H1 (cell line): ENCODE measurements around the gene MYOD1. TPM values are rescaled to one million over a fixed set of nuclear protein-coding genes. Genes with fewer than 3 reads are reported as not detected.

Experiments used
- CTCF ChIA-PET: fragments of 300-600 bp; sonication (Branson Sonifier 250); formaldehyde crosslinking; loops from one replicate; lab custom pipeline; 2021; ENCODE audit not compliant: partially characterized antibody; lab: Charles Lee
- POLR2A ChIA-PET: fragments of 300-600 bp; sonication (Branson Sonifier 250); formaldehyde crosslinking; loops from one replicate; lab custom pipeline; 2021; ENCODE audit warnings: inconsistent platforms; ENCODE audit not compliant: partially characterized antibody; lab: Charles Lee
- DNase-seq, 2 experiments: peaks; one replicate each; pipeline versions ENCODE4 v3.0.0 to v3.0.0-alpha.2; 2010 to 2022; ENCODE audit warnings: low spot score in 2 of 2, low read depth in 1 of 2, mixed read lengths in 1 of 2
- FAIRE-seq: peaks from 2 replicates; lab custom pipeline; 2011; peaks lifted over from hg19 to GRCh38; lab: Jason Lieb, UNC
- H2AFZ ChIP-seq: 2 replicates; pipeline ENCODE4 v1.8.1; 2012; ENCODE audit warnings: low read length, inconsistent platforms
- H2AK5ac ChIP-seq: 2 replicates; pipeline ENCODE4 v1.6.1; 2013; ENCODE audit warnings: low read depth, low read length
- H2BK120ac ChIP-seq: replicated peaks from 2 replicates; pipeline ENCODE3; 2013; ENCODE audit warnings: low read depth, low read length, inconsistent platforms
- H2BK12ac ChIP-seq: 2 replicates; pipeline ENCODE4 v1.6.1; 2013; ENCODE audit warnings: low read depth, low read length
- H2BK15ac ChIP-seq: 2 replicates; pipeline ENCODE4 v1.6.1; 2013; ENCODE audit warnings: low read length
- H2BK20ac ChIP-seq: 2 replicates; pipeline ENCODE4 v1.6.1; 2013; ENCODE audit warnings: low read length
- H2BK5ac ChIP-seq: 2 replicates; pipeline ENCODE4 v1.6.1; 2013; ENCODE audit warnings: low read depth, low read length
- H3K14ac ChIP-seq: 2 replicates; pipeline ENCODE4 v1.6.1; 2013; ENCODE audit warnings: inconsistent platforms; ENCODE audit not compliant: insufficient read length
- H3K18ac ChIP-seq: 2 replicates; pipeline ENCODE4 v1.6.1; 2013; ENCODE audit warnings: low read length; ENCODE audit errors: extremely low read depth
- H3K23ac ChIP-seq: 2 replicates; pipeline ENCODE4 v1.6.1; 2013; ENCODE audit warnings: inconsistent platforms; ENCODE audit not compliant: insufficient read length
- H3K23me2 ChIP-seq: 2 replicates; pipeline ENCODE4 v1.6.1; 2013; ENCODE audit warnings: low read depth, low read length
- H3K27ac ChIP-seq: 2 replicates; pipeline ENCODE4 v1.6.1; 2011; ENCODE audit warnings: low read depth, low read length, inconsistent platforms
- H3K27me3 ChIP-seq, 4 experiments: replicated peaks in 1 of 4; 1 replicate in 1 of 4; 2 replicates in 3 of 4; pipeline versions ENCODE4 v1.6.1 to v1.8.1; 2011 to 2013; ENCODE audit warnings: low read length in 3 of 4, mild to moderate bottlenecking in 3 of 4, inconsistent platforms in 2 of 4, mixed read lengths in 2 of 4, moderate library complexity in 1 of 4; ENCODE audit not compliant: control insufficient read depth in 3 of 4, insufficient read depth in 3 of 4; ENCODE audit errors: extremely low read depth in 1 of 4
- H3K36me3 ChIP-seq, 4 experiments: 2 replicates each; pipeline versions ENCODE4 v1.6.1 to v1.8.1; 2011 to 2013; ENCODE audit warnings: mild to moderate bottlenecking in 4 of 4, low read length in 3 of 4, moderate library complexity in 2 of 4, control low read depth in 1 of 4, inconsistent platforms in 1 of 4; ENCODE audit not compliant: insufficient read depth in 4 of 4, control insufficient read depth in 2 of 4
- H3K4ac ChIP-seq: replicated peaks from 2 replicates; pipeline ENCODE3; 2013; ENCODE audit warnings: low read length, low read depth, mixed read lengths, inconsistent platforms; ENCODE audit not compliant: insufficient read length
- H3K4me1 ChIP-seq, 4 experiments: replicated peaks in 1 of 4; 1 replicate in 1 of 4; 2 replicates in 3 of 4; pipeline versions ENCODE4 v1.6.1 to v1.8.1; 2011 to 2013; ENCODE audit warnings: low read length in 3 of 4, inconsistent platforms in 2 of 4, mixed read lengths in 1 of 4; ENCODE audit not compliant: insufficient read depth in 4 of 4, control insufficient read depth in 3 of 4
- H3K4me2 ChIP-seq, 2 experiments: 2 replicates each; pipeline versions ENCODE4 v1.6.1 to v1.8.1; 2011 to 2013; ENCODE audit warnings: low read depth in 2 of 2, low read length in 2 of 2, control low read depth in 1 of 2, inconsistent platforms in 1 of 2, mild to moderate bottlenecking in 1 of 2; ENCODE audit not compliant: insufficient read depth in 1 of 2
- H3K4me3 ChIP-seq, 4 experiments: fragments of 200-600, 300-600 bp in 1 of 4; sonication (generic), shearing (Covaris generic), sonication (Bioruptor Twin) in 1 of 4; 2 replicates each; pipeline versions ENCODE4 v1.5.1 to v1.8.1; 2011 to 2016; ENCODE audit warnings: low read length in 4 of 4, low read depth in 3 of 4, control low read depth in 2 of 4, inconsistent platforms in 2 of 4, mild to moderate bottlenecking in 2 of 4, mixed read lengths in 1 of 4, moderate library complexity in 1 of 4; ENCODE audit not compliant: insufficient read depth in 2 of 4; ENCODE audit errors: extremely low read depth in 1 of 4
- H3K56ac ChIP-seq: replicated peaks from 2 replicates; pipeline ENCODE3; 2013; ENCODE audit warnings: low read depth, mild to moderate bottlenecking, mixed read lengths, low read length, inconsistent platforms; ENCODE audit not compliant: insufficient read length
- H3K79me1 ChIP-seq: 2 replicates; pipeline ENCODE4 v1.6.1; 2013; ENCODE audit warnings: low read depth, low read length, control low read depth
- H3K79me2 ChIP-seq, 2 experiments: 2 replicates each; pipeline versions ENCODE4 v1.6.1 to v1.8.1; 2012 to 2013; ENCODE audit warnings: low read length in 2 of 2, mild to moderate bottlenecking in 2 of 2, inconsistent platforms in 1 of 2; ENCODE audit not compliant: insufficient read depth in 2 of 2, control insufficient read depth in 1 of 2
- H3K9ac ChIP-seq, 4 experiments: replicated peaks in 1 of 4; 1 replicate in 1 of 4; 2 replicates in 3 of 4; pipeline versions ENCODE4 v1.6.1 to v1.8.1; 2011 to 2013; ENCODE audit warnings: low read depth in 3 of 4, low read length in 3 of 4, control low read depth in 2 of 4, mild to moderate bottlenecking in 2 of 4, moderate library complexity in 2 of 4, inconsistent platforms in 1 of 4; ENCODE audit errors: extremely low read depth in 1 of 4
- H3K9me3 ChIP-seq, 2 experiments: 2 replicates each; pipeline versions ENCODE4 v1.6.1 to v1.8.1; 2012 to 2013; ENCODE audit warnings: mild to moderate bottlenecking in 2 of 2, moderate library complexity in 2 of 2, control low read depth in 1 of 2, inconsistent platforms in 1 of 2, low read depth in 1 of 2, low read length in 1 of 2, mixed read lengths in 1 of 2; ENCODE audit not compliant: insufficient read depth in 2 of 2
- H4K20me1 ChIP-seq, 2 experiments: replicated peaks in 1 of 2; 2 replicates each; pipeline versions ENCODE3 to v1.8.1; 2011 to 2013; ENCODE audit warnings: inconsistent platforms in 2 of 2, low read length in 2 of 2, mild to moderate bottlenecking in 1 of 2; ENCODE audit not compliant: insufficient read depth in 2 of 2, control insufficient read depth in 1 of 2
- H4K5ac ChIP-seq: 2 replicates; pipeline ENCODE4 v1.6.1; 2013; ENCODE audit warnings: low read length, low read depth, mixed read lengths, inconsistent platforms; ENCODE audit not compliant: insufficient read length
- H4K8ac ChIP-seq: 2 replicates; pipeline ENCODE4 v1.8.0; 2013; ENCODE audit warnings: mild to moderate bottlenecking, moderate library complexity, low read length, inconsistent platforms; ENCODE audit not compliant: insufficient read depth; ENCODE audit errors: extremely low read depth
- H4K91ac ChIP-seq: replicated peaks from 2 replicates; pipeline ENCODE3; 2013; ENCODE audit warnings: low read length, mixed read lengths, inconsistent platforms; ENCODE audit not compliant: insufficient read length
- CBX8 ChIP-seq: fragments of 300-800, 300-1000 bp; sonication (generic); IDR thresholded peaks from 2 replicates; pipeline ENCODE4 v1.7.1; 2016; ENCODE audit warnings: low read depth, low read length, borderline replicate concordance
- CEBPB ChIP-seq: IDR thresholded peaks from 2 replicates; pipeline ENCODE4 v1.6.1; 2012; ENCODE audit warnings: low read depth, low read length
- EGR1 ChIP-seq: IDR thresholded peaks from 2 replicates; pipeline ENCODE4 v1.6.1; 2011; ENCODE audit warnings: low read depth, low read length, borderline replicate concordance
- GABPA ChIP-seq: IDR thresholded peaks from 2 replicates; pipeline ENCODE4 v1.6.1; 2011; ENCODE audit warnings: mild to moderate bottlenecking, low read length, moderate library complexity, borderline replicate concordance; ENCODE audit not compliant: insufficient read depth
- POU5F1 ChIP-seq: IDR thresholded peaks from 2 replicates; pipeline ENCODE4 v1.6.1; 2011; ENCODE audit warnings: low read depth, mild to moderate bottlenecking, low read length, moderate library complexity
- RAD21 ChIP-seq, 2 experiments: IDR thresholded peaks in 1 of 2; conservative IDR thresholded peaks in 1 of 2; 2 replicates each; pipeline ENCODE4 v1.6.1; 2011; ENCODE audit warnings: low read depth in 2 of 2, low read length in 2 of 2, improper control_type of control experiment in 1 of 2, inconsistent platforms in 1 of 2, mild to moderate bottlenecking in 1 of 2, moderate library complexity in 1 of 2
- SIRT6 ChIP-seq: IDR thresholded peaks from one replicate; pipeline ENCODE4 v1.7.1; 2012; ENCODE audit warnings: low read length, inconsistent platforms
- SIX5 ChIP-seq: IDR thresholded peaks from 2 replicates; pipeline ENCODE4 v1.6.1; 2011; ENCODE audit warnings: mild to moderate bottlenecking, low read depth, low read length
- TAF7 ChIP-seq: optimal IDR thresholded peaks from 2 replicates; pipeline ENCODE3; 2011; ENCODE audit warnings: low read depth, mild to moderate bottlenecking, inconsistent platforms, low read length, moderate library complexity, borderline replicate concordance
- YY1 ChIP-seq: IDR thresholded peaks from 2 replicates; pipeline ENCODE4 v1.6.1; 2011; ENCODE audit warnings: low read depth, mild to moderate bottlenecking, low read length
- ZNF274 ChIP-seq: IDR thresholded peaks from 2 replicates; pipeline ENCODE4 v1.7.0; 2012; ENCODE audit warnings: low read length, borderline replicate concordance; ENCODE audit errors: extremely low read depth
- WGBS, 2 experiments: shearing (Covaris generic) in 1 of 2; methylation state at CpG; one replicate each; pipeline versions ENCODE4 v1.1.6 to v1.1.7; 2013 to 2015; ENCODE audit warnings: low lambda C conversion rate in 2 of 2, mixed read lengths in 2 of 2, inconsistent platforms in 1 of 2, low coverage in 1 of 2, missing lambda C conversion rate in 1 of 2; ENCODE audit not compliant: insufficient replicate concordance in 2 of 2, insufficient coverage in 1 of 2, insufficient read length in 1 of 2; ENCODE audit errors: extremely low coverage in 1 of 2, missing lambda C conversion rate in 1 of 2; 5-methylcytosine and 5-hydroxymethylcytosine counted together
- polyA plus RNA-seq, 7 experiments: library from polyadenylated mRNA; depleted of rRNA in 3 of 7; stranded (reverse) in 5 of 7; unstranded in 2 of 7; fragments of >200 nt in 5 of 7; fragments of 200-250 nt in 2 of 7; gene quantifications; 1 replicate in 5 of 7; 2 replicates in 1 of 7; 4 replicates in 1 of 7; pipeline versions ENCODE4 v1.2.1 to v1.2.3, GENCODE V29; 2011 to 2013; ENCODE audit warnings: missing spikeins in 2 of 7, mixed read lengths in 2 of 7
- total RNA-seq: library from RNA; stranded (reverse); fragmentation: NEBNext Ultra II Directional; extraction: Animal tissue kit (Norgen Biotek cat#: 25700); gene quantifications from 2 replicates; pipeline ENCODE4 v1.2.1, GENCODE V29; 2021
- TF ChIP-seq, protein P1 (sequence below): IDR thresholded peaks from 2 replicates; pipeline ENCODE4 v1.6.1; 2011; ENCODE audit warnings: low read length, improper control_type of control experiment
- TF ChIP-seq, protein P2 (sequence below): IDR thresholded peaks from 2 replicates; pipeline ENCODE4 v1.6.1; 2011; ENCODE audit warnings: low read depth, mild to moderate bottlenecking, low read length; ENCODE audit not compliant: insufficient read depth

Gene MYOD1
- total and polyA plus RNA-seq, 2 of the 8 experiments (the other 6 are each of a cell fraction or from before 2014, with no cell fraction given) = not detected

DNA sequence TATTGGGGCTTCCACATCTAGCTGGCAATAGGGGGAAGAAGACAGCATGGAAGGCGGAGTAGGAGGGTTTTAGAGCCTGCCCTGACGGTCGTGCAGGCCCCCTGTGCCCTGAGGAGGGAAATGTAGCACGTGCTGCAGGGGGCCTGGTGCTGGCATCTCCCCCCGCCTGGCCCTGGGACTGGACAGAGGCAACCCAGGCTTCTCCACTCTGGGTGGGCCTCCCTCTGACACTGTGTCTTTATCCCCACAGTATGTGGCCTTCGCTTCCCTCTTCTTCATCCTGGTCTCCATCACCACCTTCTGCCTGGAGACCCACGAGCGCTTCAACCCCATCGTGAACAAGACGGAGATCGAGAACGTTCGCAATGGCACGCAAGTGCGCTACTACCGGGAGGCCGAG lies 52.0 kb downstream of the MYOD1 start:
- Histone ChIP-seq H3K4me3 (no peak overlapping the region), H3K14ac (no peak overlapping the region), H2AFZ (no peak overlapping the region), H2BK12ac (no peak overlapping the region; the same call in 1 of the 2 replicates), H3K79me1 (no peaks in the 10 kb centered on the region), H4K8ac (no peak overlapping the region; the same call in 1 of the 2 replicates), H3K9me3 (no peaks in the 10 kb centered on the region; a peak in 1 of 4 replicates), H2AK5ac (no peak overlapping the region), H2BK20ac (no peak overlapping the region), H3K27ac (no peak overlapping the region), H3K27me3 (no peaks in the 10 kb centered on the region), H2BK5ac (no peak overlapping the region), H3K79me2 (no peaks in the 10 kb centered on the region), H3K36me3 (no peaks in the 10 kb centered on the region), H4K5ac (no peak overlapping the region), H3K18ac (no peak overlapping the region), H4K91ac (no peak overlapping the region), H3K23me2 (peaks cover 2% of the 10 kb centered on the region; the same call in 1 of the 2 replicates), H2BK15ac (no peak overlapping the region), H2BK120ac (no peak overlapping the region), H4K20me1 (no peaks in the 10 kb centered on the region), H3K9ac (no peak overlapping the region), H3K4ac (no peak overlapping the region), H3K23ac (no peak overlapping the region), H3K4me1 (peaks cover 0 to 4% (median 0%) of the 10 kb centered on the region in 4 experiments; a peak in 2 of 7 replicates), H3K4me2 (no peak overlapping the region), H3K56ac (no peak overlapping the region)
- POLR2A ChIA-PET = no interaction called here
- FAIRE-seq = no peak
- DNase-seq = no peak
- 89% methylated on average over 17 of the region's 17 CpGs; no CpG with 5 or more reads in 1 of the 2 experiments for WGBS, 2 experiments
- CTCF ChIA-PET = interaction anchor here (0.7 to 4.2 kb wide), 19 partner anchors 8 to 216 kb away, joined by 3 to 25 read pairs (median 4); partner anchors contain the start of gene KCNC1
- TF ChIP-seq CEBPB = no peak
- TF ChIP-seq EGR1 = no peak
- TF ChIP-seq, protein P1, sequence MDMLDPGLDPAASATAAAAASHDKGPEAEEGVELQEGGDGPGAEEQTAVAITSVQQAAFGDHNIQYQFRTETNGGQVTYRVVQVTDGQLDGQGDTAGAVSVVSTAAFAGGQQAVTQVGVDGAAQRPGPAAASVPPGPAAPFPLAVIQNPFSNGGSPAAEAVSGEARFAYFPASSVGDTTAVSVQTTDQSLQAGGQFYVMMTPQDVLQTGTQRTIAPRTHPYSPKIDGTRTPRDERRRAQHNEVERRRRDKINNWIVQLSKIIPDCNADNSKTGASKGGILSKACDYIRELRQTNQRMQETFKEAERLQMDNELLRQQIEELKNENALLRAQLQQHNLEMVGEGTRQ = no peak
- TF ChIP-seq GABPA = no peak
- no peak for TF ChIP-seq RAD21 (IDR thresholded peaks at IDR 0.05 in 1 of 2, conservative IDR thresholded peaks at IDR 0.05 in 1 of 2; ENCODE audit: low read depth in 2 of 2, low read length in 2 of 2)
- TF ChIP-seq SIX5 = no peak
- TF ChIP-seq YY1 = no peak
- no peak for TF ChIP-seq ZNF274
- TF ChIP-seq POU5F1 = no peak
- no peak for TF ChIP-seq TAF7
- TF ChIP-seq, protein P2, sequence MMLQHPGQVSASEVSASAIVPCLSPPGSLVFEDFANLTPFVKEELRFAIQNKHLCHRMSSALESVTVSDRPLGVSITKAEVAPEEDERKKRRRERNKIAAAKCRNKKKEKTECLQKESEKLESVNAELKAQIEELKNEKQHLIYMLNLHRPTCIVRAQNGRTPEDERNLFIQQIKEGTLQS = no peak
- TF ChIP-seq CBX8 = no peak
- TF ChIP-seq SIRT6 = no peak
